HAP-1 (cell line): ENCODE results near the gene EPN3.

ENCODE experiments used
- DNase-seq, 2 experiments: peaks; one replicate each; pipeline ENCODE4 v3.0.0-alpha.2; 2016 to 2020; ENCODE audit warnings: low spot score in 2 of 2
- H3K27me3 ChIP-seq: fragments of 250-450 bp; sonication (Bioruptor Pico); 2 replicates; pipeline ENCODE4 v1.5.1; 2020; ENCODE audit warnings: low read depth, mild to moderate bottlenecking, moderate library complexity
- H3K36me3 ChIP-seq: fragments of 250-450 bp; sonication (Bioruptor Pico); replicated peaks from 2 replicates; pipeline ENCODE4 v1.5.1; 2020; ENCODE audit warnings: mild to moderate bottlenecking
- H3K4me1 ChIP-seq: fragments of 250-450 bp; sonication (Bioruptor Pico); 2 replicates; pipeline ENCODE4 v1.5.1; 2020; ENCODE audit warnings: mild to moderate bottlenecking
- H3K4me3 ChIP-seq: fragments of 250-450 bp; sonication (Bioruptor Pico); 2 replicates; pipeline ENCODE4 v1.5.1; 2020; ENCODE audit warnings: mild to moderate bottlenecking, moderate library complexity
- H3K9me3 ChIP-seq: fragments of 250-450 bp; sonication (Bioruptor Pico); 2 replicates; pipeline ENCODE4 v1.5.1; 2020; ENCODE audit warnings: mild to moderate bottlenecking, moderate library complexity
- in situ Hi-C: fragments of 300-500 bp; cut with MboI; formaldehyde crosslinking; loops from 3 replicates; pipeline ENCODE4 v1.14.3; 2020; ENCODE audit warnings: low sequenced_read_pairs, inconsistent platforms, mixed read lengths

The EPN3 gene

GRCh38 chr17:50590946-50591737, 58.6 kb downstream of the EPN3 start:
- no peaks in the 10 kb centered on the region for H3K36me3 ChIP-seq
- DNase-seq, result no peak
- in situ Hi-C loops, result no loop called here
- no peak overlapping the region for H3K4me3 ChIP-seq
- no peaks in the 10 kb centered on the region for H3K27me3 ChIP-seq
- no peaks in the 10 kb centered on the region for H3K9me3 ChIP-seq
- H3K4me1 ChIP-seq, result no peaks in the 10 kb centered on the region

GRCh38 chr17:50593321-50593720, 60.8 kb downstream of the EPN3 start:
- Histone ChIP-seq H3K9me3 (no peaks in the 10 kb centered on the region), H3K36me3 (no peaks in the 10 kb centered on the region), H3K4me3 (no peak overlapping the region), H3K4me1 (no peaks in the 10 kb centered on the region), H3K27me3 (0 out of 2 replicates have a peak, but pooled peaks cover under 1% of the 10 kb centered on the region)
- DNase-seq, result peak; percentile 12 to 62
- in situ Hi-C loops, result no loop called here
